Stimulated activated CD4-positive, alpha-beta T cell treated with anti-CD3 and anti-CD28 coated beads, Interleukin-2, amount 100 ng/mL, for 48 hours (primary cell): ENCODE results near the gene SYT8.
A peak's percentile ranks its signal among the peaks of the same experiment; 100 is the strongest.

Experiments used
- DNase-seq, 2 donors: peaks; one replicate each; pipeline ENCODE4 v3.0.0-alpha.2; 2020

Gene SYT8

GRCh38 chr11:1846453-1846932, 11.7 kb downstream of the SYT8 start:
- no peak for DNase-seq

- no peak for DNase-seq
Observed at GRCh38 chr11:1847006-1847735, 12.4 kb downstream of the SYT8 start.

- no peak for DNase-seq
Observed at GRCh38 chr11:1847926-1848639, 13.3 kb downstream of the SYT8 start.

GRCh38 chr11:1848640-1849430, 14.0 kb downstream of the SYT8 start:
- no peak for DNase-seq

GRCh38 chr11:1851468-1852180, 16.8 kb downstream of the SYT8 start:
- no peak for DNase-seq

GRCh38 chr11:1852271-1852876, 17.6 kb downstream of the SYT8 start:
- no peak for DNase-seq

GRCh38 chr11:1852877-1853276, 18.1 kb downstream of the SYT8 start, which contains the start of gene LSP1:
Gene LSP1, plus strand, starts transcription at chr11:1853084. Its CDS starts 61 bp downstream, at chr11:1853145.
- peak; percentile 70 to 72 for DNase-seq

GRCh38 chr11:1853376-1854131, 18.8 kb downstream of the SYT8 start:
- no peak for DNase-seq

- no peak for DNase-seq
Observed at GRCh38 chr11:1854132-1854948, 19.6 kb downstream of the SYT8 start.

- DNase-seq, result peak in 1 of 2 donors; percentile 41
Observed at GRCh38 chr11:1854949-1855885, 20.4 kb downstream of the SYT8 start.

GRCh38 chr11:1855886-1856265, 21.1 kb downstream of the SYT8 start:
- DNase-seq, result no peak

GRCh38 chr11:1856306-1857005, 21.7 kb downstream of the SYT8 start:
- DNase-seq, result no peak

GRCh38 chr11:1857064-1857463, 22.3 kb downstream of the SYT8 start:
- no peak for DNase-seq

GRCh38 chr11:1858154-1858553, 23.4 kb downstream of the SYT8 start:
- DNase-seq, result no peak

- DNase-seq, result no peak
Observed at GRCh38 chr11:1858576-1858975, 23.8 kb downstream of the SYT8 start.

GRCh38 chr11:1859004-1859403, 24.2 kb downstream of the SYT8 start:
- no peak for DNase-seq

- DNase-seq, result no peak
Observed at GRCh38 chr11:1860108-1860507, 25.3 kb downstream of the SYT8 start.
